Endothelial cell of umbilical vein (primary cell): ENCODE measurements around the gene NHSL2.

Experiments
- CTCF ChIP-seq, 2 donors: IDR thresholded peaks; 1 replicate in 1 of 2; 2 replicates in 1 of 2; pipeline ENCODE4 v1.5.1; 2011; ENCODE audit warnings: low read length in 2 of 2, mild to moderate bottlenecking in 2 of 2, moderate library complexity in 2 of 2, control low read depth in 1 of 2, inconsistent platforms in 1 of 2, low read depth in 1 of 2; ENCODE audit not compliant: insufficient read depth in 1 of 2; ENCODE audit errors: extremely low read depth in 1 of 2
- POLR2A ChIP-seq: IDR thresholded peaks from 2 replicates; pipeline ENCODE4 v1.6.1; 2012; ENCODE audit warnings: low read depth, mild to moderate bottlenecking, control low read depth, low read length

- TF ChIP-seq CTCF (IDR thresholded peaks at IDR 0.05; ENCODE audit: extremely low read depth in 1 of 2, insufficient read depth in 1 of 2, low read depth in 1 of 2, low read length in 2 of 2), result no peak
- TF ChIP-seq POLR2A, result no peak
These were observed 232.9 kb downstream of the NHSL2 start for GRCh38 chrX:72143609-72143907.
